ENCODE data around the gene ZNF880.

DNA sequence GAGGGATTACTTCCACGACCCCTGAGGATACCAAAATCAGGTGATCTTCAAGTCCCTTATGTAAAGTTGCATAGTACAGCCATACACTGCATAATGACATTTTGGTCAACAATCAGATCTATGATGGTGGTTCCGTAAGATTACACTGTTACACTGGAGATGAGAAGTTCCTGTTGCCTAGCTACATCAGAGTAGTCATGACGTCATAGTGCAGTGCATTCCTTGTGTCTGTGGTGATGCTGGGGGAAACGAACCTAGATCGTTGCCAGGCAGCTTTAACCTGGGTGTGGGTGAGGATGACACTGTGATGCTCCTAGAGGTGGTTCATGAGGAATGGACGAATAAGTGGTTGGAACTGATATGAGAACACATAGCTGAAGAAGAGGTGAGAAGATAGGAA lies 24.6 kb upstream of the ZNF880 start:
- TF ChIP-seq, protein P1, sequence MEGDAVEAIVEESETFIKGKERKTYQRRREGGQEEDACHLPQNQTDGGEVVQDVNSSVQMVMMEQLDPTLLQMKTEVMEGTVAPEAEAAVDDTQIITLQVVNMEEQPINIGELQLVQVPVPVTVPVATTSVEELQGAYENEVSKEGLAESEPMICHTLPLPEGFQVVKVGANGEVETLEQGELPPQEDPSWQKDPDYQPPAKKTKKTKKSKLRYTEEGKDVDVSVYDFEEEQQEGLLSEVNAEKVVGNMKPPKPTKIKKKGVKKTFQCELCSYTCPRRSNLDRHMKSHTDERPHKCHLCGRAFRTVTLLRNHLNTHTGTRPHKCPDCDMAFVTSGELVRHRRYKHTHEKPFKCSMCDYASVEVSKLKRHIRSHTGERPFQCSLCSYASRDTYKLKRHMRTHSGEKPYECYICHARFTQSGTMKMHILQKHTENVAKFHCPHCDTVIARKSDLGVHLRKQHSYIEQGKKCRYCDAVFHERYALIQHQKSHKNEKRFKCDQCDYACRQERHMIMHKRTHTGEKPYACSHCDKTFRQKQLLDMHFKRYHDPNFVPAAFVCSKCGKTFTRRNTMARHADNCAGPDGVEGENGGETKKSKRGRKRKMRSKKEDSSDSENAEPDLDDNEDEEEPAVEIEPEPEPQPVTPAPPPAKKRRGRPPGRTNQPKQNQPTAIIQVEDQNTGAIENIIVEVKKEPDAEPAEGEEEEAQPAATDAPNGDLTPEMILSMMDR (IDR thresholded peaks at IDR 0.05), result no peak
- TF ChIP-seq EZH2 (IDR thresholded peaks at IDR 0.05), result no peak
